Esophagus squamous epithelium (tissue), 4 donors: Measurements from ENCODE around the gene PLN.

Source experiments
- POLR2A ChIP-seq, 4 donors: fragments of 450-650 bp; IDR thresholded peaks; one replicate each; pipeline ENCODE4 v1.6.1; 2017; ENCODE audit warnings: antibody characterized with exemption in 4 of 4, mild to moderate bottlenecking in 4 of 4, moderate library complexity in 3 of 4
- TF ChIP-seq, protein P1 (sequence below), 6 experiments: fragments of 450-650 bp in 4 of 6; fragments of 200-600 bp in 2 of 6; sonication (generic) in 2 of 6; IDR thresholded peaks; one replicate each; pipeline ENCODE4 v1.5.1; 2016 to 2019; ENCODE audit warnings: antibody characterized with exemption in 6 of 6, mild to moderate bottlenecking in 4 of 6, moderate library complexity in 4 of 6

DNA sequence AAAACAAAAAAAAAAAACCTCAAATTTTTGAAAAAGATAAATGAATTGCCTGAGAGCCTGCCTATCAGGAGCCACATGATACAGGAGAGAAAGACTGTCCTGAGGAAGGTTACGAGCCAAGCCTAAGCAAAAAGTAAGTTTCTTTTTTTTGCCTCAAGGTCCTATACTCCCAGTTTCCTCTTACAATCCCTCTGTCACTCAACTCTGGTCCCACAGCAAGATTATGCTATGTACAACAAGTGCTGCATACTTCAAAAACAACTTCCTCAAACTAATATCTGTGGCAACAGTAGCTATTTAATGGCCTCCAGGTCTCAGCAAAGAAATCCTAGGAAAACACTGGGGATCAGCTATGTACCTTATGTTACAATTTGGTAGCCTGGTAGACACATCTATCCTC, 46.8 kb downstream of the PLN start:
- TF ChIP-seq, protein P1, sequence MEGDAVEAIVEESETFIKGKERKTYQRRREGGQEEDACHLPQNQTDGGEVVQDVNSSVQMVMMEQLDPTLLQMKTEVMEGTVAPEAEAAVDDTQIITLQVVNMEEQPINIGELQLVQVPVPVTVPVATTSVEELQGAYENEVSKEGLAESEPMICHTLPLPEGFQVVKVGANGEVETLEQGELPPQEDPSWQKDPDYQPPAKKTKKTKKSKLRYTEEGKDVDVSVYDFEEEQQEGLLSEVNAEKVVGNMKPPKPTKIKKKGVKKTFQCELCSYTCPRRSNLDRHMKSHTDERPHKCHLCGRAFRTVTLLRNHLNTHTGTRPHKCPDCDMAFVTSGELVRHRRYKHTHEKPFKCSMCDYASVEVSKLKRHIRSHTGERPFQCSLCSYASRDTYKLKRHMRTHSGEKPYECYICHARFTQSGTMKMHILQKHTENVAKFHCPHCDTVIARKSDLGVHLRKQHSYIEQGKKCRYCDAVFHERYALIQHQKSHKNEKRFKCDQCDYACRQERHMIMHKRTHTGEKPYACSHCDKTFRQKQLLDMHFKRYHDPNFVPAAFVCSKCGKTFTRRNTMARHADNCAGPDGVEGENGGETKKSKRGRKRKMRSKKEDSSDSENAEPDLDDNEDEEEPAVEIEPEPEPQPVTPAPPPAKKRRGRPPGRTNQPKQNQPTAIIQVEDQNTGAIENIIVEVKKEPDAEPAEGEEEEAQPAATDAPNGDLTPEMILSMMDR (IDR thresholded peaks at IDR 0.05) = no peak
- TF ChIP-seq POLR2A (IDR thresholded peaks at IDR 0.05) = no peak
